GM19452 (cell line): ENCODE measurements around the gene ZNF681.
"Not testable (repeated sequence)": the region's sequence is repeated elsewhere in the genome, so short reads cannot be mapped to it uniquely, and the experiment has no call there.

ENCODE experiments used
- ATAC-seq: cut with Tn5 transposase; IDR thresholded peaks from one replicate; pipeline ENCODE4 v1.9.1; 2021; ENCODE audit not compliant: unreplicated experiment

Gene ZNF681

GRCh38 chr19:23698711-23699520 lies 59.8 kb downstream of the ZNF681 start:
- ATAC-seq, result no peak

- not testable (repeated sequence) for ATAC-seq
Observed at GRCh38 chr19:23692937-23693336, 65.8 kb downstream of the ZNF681 start.
